Testis (tissue), 3 donors: ENCODE results near the gene NUDT11. TPM values are rescaled to one million over a fixed set of nuclear protein-coding genes. Genes with fewer than 3 reads are reported as not detected.

ENCODE experiments used
- DNase-seq: peaks from one replicate; pipeline ENCODE4 v3.0.0-alpha.2; 2019
- H3K27ac ChIP-seq, 2 donors: fragments of 200-600 bp; sonication (generic); one replicate each; pipeline ENCODE4 v1.5.1; 2019
- H3K27me3 ChIP-seq: fragments of 200-600 bp; sonication (generic); one replicate; pipeline ENCODE4 v1.5.1; 2019
- H3K36me3 ChIP-seq: fragments of 200-600 bp; sonication (generic); one replicate; pipeline ENCODE4 v1.5.1; 2017; ENCODE audit warnings: low read depth; ENCODE audit errors: missing control alignments
- H3K4me1 ChIP-seq: fragments of 200-600 bp; sonication (generic); one replicate; pipeline ENCODE4 v1.5.1; 2019
- H3K4me3 ChIP-seq, 2 donors: fragments of 200-600 bp; sonication (generic); one replicate each; pipeline ENCODE4 v1.5.1; 2017 to 2019
- H3K9me3 ChIP-seq: fragments of 200-600 bp; sonication (generic); one replicate; pipeline ENCODE4 v1.5.1; 2017
- CTCF ChIP-seq, 3 experiments: fragments of 450-650 bp in 2 of 3; fragments of 200-600 bp in 1 of 3; sonication (generic) in 1 of 3; IDR thresholded peaks; one replicate each; pipeline ENCODE4 v1.5.1; 2016 to 2019; ENCODE audit warnings: antibody characterized with exemption in 3 of 3, mild to moderate bottlenecking in 2 of 3, moderate library complexity in 1 of 3
- POLR2A ChIP-seq: fragments of 450-650 bp; IDR thresholded peaks from one replicate; pipeline ENCODE4 v1.6.1; 2017; ENCODE audit warnings: antibody characterized with exemption, mild to moderate bottlenecking, moderate library complexity
- WGBS, 2 donors: methylation state at CpG; one replicate each; pipeline ENCODE4 v1.1.5; 2018; 5-methylcytosine and 5-hydroxymethylcytosine counted together
- intact Hi-C: fragments of 100-400 bp; cut with DNase I; formaldehyde crosslinking; loops from one replicate; pipeline ENCODE4 v1.15.1; 2023; ENCODE audit warnings: low total_unique reads
- polyA plus RNA-seq: library from polyadenylated mRNA; stranded (reverse); fragments of 350-450 nt; fragmentation: Illumina TruSeq; extraction: RNeasy Lipid Tissue Mini Kit (QIAGEN cat#74804); gene quantifications from one replicate; pipeline ENCODE4 v1.2.3, GENCODE V29; 2014; ENCODE audit warnings: low read depth, low replicate concordance; ENCODE audit not compliant: insufficient read depth
- total RNA-seq, 2 donors: library from RNA; depleted of rRNA; stranded (reverse); fragments of >200 nt; gene quantifications; one replicate each; pipeline ENCODE4 v1.2.3, GENCODE V29; 2016

The NUDT11 gene
- total and polyA plus RNA-seq, 3 donors from 2014 or later = 78.7 to 161 (median 109) TPM

GRCh38 chrX:51463322-51463721 is 33.1 kb downstream of the NUDT11 start:
- no peak overlapping the region for H3K4me3 ChIP-seq
- H3K9me3 ChIP-seq = no peaks in the 10 kb centered on the region
- WGBS, 2 donors = 81 to 98% methylated on average over 3 to 4 of the region's 4 CpGs
- no peak overlapping the region for H3K27ac ChIP-seq
- H3K27me3 ChIP-seq = no peaks in the 10 kb centered on the region
- TF ChIP-seq CTCF (IDR thresholded peaks at IDR 0.05) (no peak), POLR2A (no peak)
- no peaks in the 10 kb centered on the region for H3K4me1 ChIP-seq
- intact Hi-C loops = no loop called here
- no peaks in the 10 kb centered on the region for H3K36me3 ChIP-seq
- DNase-seq = no peak

GRCh38 chrX:51461053-51462044 is 35.0 kb downstream of the NUDT11 start:
- WGBS, 2 donors = 37 to 45% methylated on average over 15 of the region's 15 CpGs
- TF ChIP-seq CTCF (IDR thresholded peaks at IDR 0.05) = peak; percentile 58 to 75 (median 73)
- no peak for TF ChIP-seq POLR2A
- Histone ChIP-seq H3K27me3 (no peaks in the 10 kb centered on the region), H3K27ac (no peak overlapping the region), H3K36me3 (no peaks in the 10 kb centered on the region), H3K4me3 (no peak overlapping the region), H3K4me1 (no peaks in the 10 kb centered on the region), H3K9me3 (no peaks in the 10 kb centered on the region)
- peak; percentile 54 for DNase-seq
- intact Hi-C loops = no loop called here

- intact Hi-C loops = no loop called here
- Histone ChIP-seq H3K27ac (no peak overlapping the region), H3K27me3 (no peaks in the 10 kb centered on the region), H3K4me1 (no peaks in the 10 kb centered on the region), H3K4me3 (no peak overlapping the region), H3K36me3 (no peaks in the 10 kb centered on the region), H3K9me3 (no peaks in the 10 kb centered on the region)
- DNase-seq = peak; percentile 28
- TF ChIP-seq POLR2A (no peak), CTCF (IDR thresholded peaks at IDR 0.05) (peak in 1 of 3 experiments; percentile 23)
- 31 to 57% methylated on average over 1 of the region's 1 CpG for whole genome bisulfite sequencing, 2 donors
These were observed 37.3 kb downstream of the NUDT11 start for GRCh38 chrX:51459125-51459524.

- WGBS, 2 donors = 0% methylated on average over 1 of the region's 1 CpG
- TF ChIP-seq CTCF (IDR thresholded peaks at IDR 0.05) = no peak
- no peak for TF ChIP-seq POLR2A
- Histone ChIP-seq H3K27ac (no peak overlapping the region), H3K9me3 (no peaks in the 10 kb centered on the region), H3K4me3 (no peak overlapping the region), H3K27me3 (no peaks in the 10 kb centered on the region), H3K4me1 (no peaks in the 10 kb centered on the region), H3K36me3 (no peaks in the 10 kb centered on the region)
- intact Hi-C loops = no loop called here
- DNase-seq = no peak
These were observed 39.6 kb downstream of the NUDT11 start for GRCh38 chrX:51456814-51457213.
